H1 (cell line): ENCODE results near the gene PHETA1.

Experiments
- CBX5 ChIP-seq: fragments of 300-800, 300-1000 bp; sonication (generic); IDR thresholded peaks from 2 replicates; pipeline ENCODE4 v1.7.1; 2016; ENCODE audit warnings: antibody characterized with exemption, low read length, low read depth
- EP300 ChIP-seq, 2 experiments: IDR thresholded peaks; 1 replicate in 1 of 2; 2 replicates in 1 of 2; pipeline ENCODE4 v1.6.1; 2011 to 2012; ENCODE audit warnings: low read depth in 2 of 2, low read length in 2 of 2, mild to moderate bottlenecking in 2 of 2, borderline replicate concordance in 1 of 2, inconsistent platforms in 1 of 2, moderate library complexity in 1 of 2
- JUND ChIP-seq: IDR thresholded peaks from 2 replicates; pipeline ENCODE4 v1.6.1; 2011; ENCODE audit warnings: mild to moderate bottlenecking, improper control_type of control experiment, low read length
- POLR2A ChIP-seq, 2 experiments: IDR thresholded peaks; 1 replicate in 1 of 2; 2 replicates in 1 of 2; pipeline ENCODE4 v1.6.1; 2011; ENCODE audit warnings: low read depth in 2 of 2, low read length in 2 of 2, mild to moderate bottlenecking in 2 of 2; ENCODE audit errors: control extremely low read depth in 1 of 2
- TF ChIP-seq, protein P1 (sequence below), 3 experiments: IDR thresholded peaks; 1 replicate in 2 of 3; 2 replicates in 1 of 3; pipeline versions ENCODE4 v1.5.1 to v1.6.1; 2011; ENCODE audit warnings: low read length in 3 of 3, mild to moderate bottlenecking in 3 of 3, inconsistent platforms in 2 of 3, low read depth in 1 of 3, moderate library complexity in 1 of 3; ENCODE audit not compliant: insufficient read depth in 1 of 3; ENCODE audit errors: control extremely low read depth in 1 of 3

DNA sequence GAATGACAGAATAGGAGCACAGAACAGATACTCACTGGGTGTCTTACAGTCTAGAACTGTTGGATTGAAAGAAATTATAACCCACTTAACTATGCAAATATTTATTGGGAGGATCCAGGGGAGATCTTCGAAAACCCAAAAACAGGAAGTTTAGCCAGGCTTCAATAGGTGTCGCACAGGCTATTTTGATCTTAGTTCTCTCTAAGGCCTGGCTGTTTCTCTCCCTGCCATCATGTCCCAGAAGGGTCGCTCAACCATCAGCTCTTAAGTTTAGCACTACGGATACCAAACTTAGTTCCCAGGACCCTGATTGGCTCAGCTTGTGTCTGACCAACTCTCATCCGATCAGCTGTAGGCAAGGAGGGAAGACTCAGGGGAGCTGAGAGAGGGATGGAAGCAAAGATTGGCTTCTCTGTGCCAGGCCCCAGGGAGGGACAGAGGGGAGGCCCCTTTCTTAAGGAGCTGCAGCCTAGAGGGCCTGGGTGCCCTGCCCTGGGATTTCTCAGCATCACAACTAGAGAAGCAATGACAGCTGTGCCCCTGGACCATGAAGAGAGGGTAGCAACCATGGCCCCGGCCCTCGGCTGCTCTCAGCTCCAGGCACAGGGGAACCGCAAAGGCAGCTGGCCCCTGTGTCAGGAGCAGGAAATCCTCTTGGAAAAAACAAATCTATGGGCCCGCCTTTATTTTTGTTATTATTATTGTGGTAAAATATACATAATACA lies 13.5 kb downstream of the PHETA1 start:
- TF ChIP-seq, protein P1, sequence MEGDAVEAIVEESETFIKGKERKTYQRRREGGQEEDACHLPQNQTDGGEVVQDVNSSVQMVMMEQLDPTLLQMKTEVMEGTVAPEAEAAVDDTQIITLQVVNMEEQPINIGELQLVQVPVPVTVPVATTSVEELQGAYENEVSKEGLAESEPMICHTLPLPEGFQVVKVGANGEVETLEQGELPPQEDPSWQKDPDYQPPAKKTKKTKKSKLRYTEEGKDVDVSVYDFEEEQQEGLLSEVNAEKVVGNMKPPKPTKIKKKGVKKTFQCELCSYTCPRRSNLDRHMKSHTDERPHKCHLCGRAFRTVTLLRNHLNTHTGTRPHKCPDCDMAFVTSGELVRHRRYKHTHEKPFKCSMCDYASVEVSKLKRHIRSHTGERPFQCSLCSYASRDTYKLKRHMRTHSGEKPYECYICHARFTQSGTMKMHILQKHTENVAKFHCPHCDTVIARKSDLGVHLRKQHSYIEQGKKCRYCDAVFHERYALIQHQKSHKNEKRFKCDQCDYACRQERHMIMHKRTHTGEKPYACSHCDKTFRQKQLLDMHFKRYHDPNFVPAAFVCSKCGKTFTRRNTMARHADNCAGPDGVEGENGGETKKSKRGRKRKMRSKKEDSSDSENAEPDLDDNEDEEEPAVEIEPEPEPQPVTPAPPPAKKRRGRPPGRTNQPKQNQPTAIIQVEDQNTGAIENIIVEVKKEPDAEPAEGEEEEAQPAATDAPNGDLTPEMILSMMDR (IDR thresholded peaks at IDR 0.05; ENCODE audit: control extremely low read depth in 1 of 3, insufficient read depth in 1 of 3, low read depth in 1 of 3, low read length in 3 of 3) = no peak
- no peak for TF ChIP-seq EP300 (IDR thresholded peaks at IDR 0.05; ENCODE audit: borderline replicate concordance in 1 of 2, low read depth in 2 of 2, low read length in 2 of 2)
- no peak for TF ChIP-seq CBX5
- no peak for TF ChIP-seq JUND
- no peak for TF ChIP-seq POLR2A (IDR thresholded peaks at IDR 0.05; ENCODE audit: control extremely low read depth in 1 of 2, low read depth in 2 of 2, low read length in 2 of 2)
